IPS DF 6.9 (cell line): Measurements from ENCODE around the gene ITIH5.

Source experiments
- DNase-seq: peaks from one replicate; pipeline ENCODE4 v3.0.0-alpha.2; 2013; ENCODE audit warnings: low read depth, low spot score
- H3K27ac ChIP-seq: one replicate; pipeline ENCODE4 v1.5.1; 2013; ENCODE audit warnings: low read length, control low read depth
- H3K27me3 ChIP-seq: 2 replicates; pipeline ENCODE4 v1.6.1; 2013; ENCODE audit warnings: mild to moderate bottlenecking, low read length; ENCODE audit not compliant: control insufficient read depth, insufficient read depth
- H3K36me3 ChIP-seq: 2 replicates; pipeline ENCODE4 v1.6.1; 2013; ENCODE audit warnings: low read length; ENCODE audit not compliant: control insufficient read depth, insufficient read depth
- H3K4me1 ChIP-seq: 2 replicates; pipeline ENCODE4 v1.6.1; 2013; ENCODE audit warnings: low read length; ENCODE audit not compliant: control insufficient read depth, insufficient read depth
- H3K4me3 ChIP-seq: 2 replicates; pipeline ENCODE4 v1.5.1; 2013; ENCODE audit warnings: mild to moderate bottlenecking, low read length
- H3K9me3 ChIP-seq: 2 replicates; pipeline ENCODE4 v1.6.1; 2013; ENCODE audit warnings: low read length, inconsistent platforms; ENCODE audit not compliant: control insufficient read depth, insufficient read depth
- WGBS: extraction: QIAGEN DNeasy Blood & Tissue Kit; methylation state at CpG from one replicate; pipeline ENCODE4 v1.1.7; 2013; ENCODE audit warnings: mixed read lengths, missing lambda C conversion rate; ENCODE audit not compliant: insufficient read length, insufficient coverage; 5-methylcytosine and 5-hydroxymethylcytosine counted together

Gene ITIH5

DNA sequence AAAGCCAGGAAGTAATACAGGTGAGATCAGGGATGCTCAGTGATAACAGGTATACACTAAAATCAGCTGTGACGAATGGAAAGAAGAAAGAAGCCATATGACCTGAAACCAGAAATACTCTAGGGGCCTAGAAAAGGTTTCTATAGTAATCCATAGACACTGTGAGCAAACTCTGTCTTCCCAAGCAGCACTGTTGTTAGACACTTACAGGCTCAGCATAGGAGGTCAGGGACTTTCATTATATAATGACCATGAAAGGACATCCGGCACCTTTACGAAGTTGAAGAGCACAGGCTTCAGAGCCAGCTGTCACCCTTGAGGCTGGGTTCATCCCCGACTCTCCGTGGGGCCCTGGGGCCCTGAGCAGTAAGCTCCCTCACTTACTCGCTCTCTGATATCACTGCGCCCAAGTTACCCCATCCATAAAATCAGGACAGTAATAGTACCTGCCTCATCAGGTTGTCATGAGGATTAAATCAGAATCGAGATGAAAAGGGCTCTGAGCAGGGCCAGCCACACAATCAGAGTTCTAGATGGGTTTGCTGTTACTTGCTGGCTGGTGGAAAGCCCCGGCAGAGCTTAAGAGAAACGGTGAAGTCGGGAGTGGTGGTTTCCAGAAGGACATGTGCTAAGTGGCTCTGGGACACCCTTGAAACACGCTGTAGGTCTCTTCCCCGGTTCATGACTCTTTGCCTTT, 79.5 kb downstream of the ITIH5 start:
- WGBS, result no CpG with 5 or more reads among the region's 13 CpGs
- Histone ChIP-seq H3K36me3 (no peaks in the 10 kb centered on the region), H3K4me1 (no peaks in the 10 kb centered on the region), H3K27ac (no peak overlapping the region), H3K4me3 (no peak overlapping the region), H3K27me3 (no peaks in the 10 kb centered on the region), H3K9me3 (no peaks in the 10 kb centered on the region)
- no peak for DNase-seq

DNA sequence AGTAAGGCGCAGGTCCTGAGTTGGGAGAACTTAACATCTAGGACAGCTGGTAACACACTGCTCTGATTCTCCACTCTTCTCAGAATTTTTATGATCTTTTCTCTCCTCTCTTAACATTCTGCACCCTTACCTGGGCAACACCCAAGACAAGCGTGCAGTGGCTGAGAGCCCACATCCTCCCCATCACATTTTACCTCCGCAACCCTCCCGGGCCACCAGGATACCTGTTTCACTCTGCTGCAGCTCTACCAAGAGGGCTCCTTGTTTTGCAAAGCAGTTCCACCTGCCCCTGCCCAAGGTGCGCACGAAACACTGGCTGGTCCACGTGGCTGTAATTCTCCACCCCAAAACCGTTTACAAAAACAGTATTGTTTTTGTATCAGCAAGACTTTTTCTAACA, 81.5 kb downstream of the ITIH5 start:
- no peaks in the 10 kb centered on the region for H3K36me3 ChIP-seq
- no peak overlapping the region for H3K4me3 ChIP-seq
- no peak for DNase-seq
- WGBS, result no CpG with 5 or more reads among the region's 8 CpGs
- H3K9me3 ChIP-seq, result no peaks in the 10 kb centered on the region
- no peaks in the 10 kb centered on the region for H3K27me3 ChIP-seq
- no peak overlapping the region for H3K27ac ChIP-seq
- H3K4me1 ChIP-seq, result no peaks in the 10 kb centered on the region

GRCh38 chr10:7583626-7584025, 83.1 kb downstream of the ITIH5 start:
- Histone ChIP-seq H3K9me3 (no peaks in the 10 kb centered on the region), H3K4me3 (no peak overlapping the region), H3K27me3 (no peaks in the 10 kb centered on the region), H3K4me1 (no peaks in the 10 kb centered on the region), H3K36me3 (no peaks in the 10 kb centered on the region), H3K27ac (no peak overlapping the region)
- DNase-seq, result no peak
- no CpG with 5 or more reads among the region's 3 CpGs for WGBS

DNA sequence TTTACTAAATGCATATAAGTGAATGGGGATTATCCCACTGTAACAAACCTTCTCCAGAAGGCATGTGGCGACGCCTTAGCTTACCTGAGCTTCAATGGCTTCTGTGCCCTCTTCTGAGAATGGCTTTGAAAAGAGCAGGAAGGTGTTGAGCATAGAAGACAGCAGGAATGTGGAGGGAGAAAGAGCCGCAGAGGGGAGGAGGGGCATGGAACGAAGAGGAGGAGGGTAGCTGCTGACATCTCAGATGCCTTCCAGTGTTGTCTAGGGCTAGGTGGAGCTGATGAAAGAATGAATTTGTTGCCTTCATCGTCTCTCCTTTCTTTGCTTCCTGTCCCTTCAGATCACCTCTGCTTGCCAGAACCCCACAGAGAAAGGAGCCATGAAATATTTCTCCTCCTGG, 86.2 kb downstream of the ITIH5 start:
- Histone ChIP-seq H3K27me3 (no peaks in the 10 kb centered on the region), H3K4me3 (no peak overlapping the region), H3K4me1 (no peaks in the 10 kb centered on the region), H3K27ac (no peak overlapping the region), H3K9me3 (no peaks in the 10 kb centered on the region), H3K36me3 (no peaks in the 10 kb centered on the region)
- no peak for DNase-seq
- no CpG with 5 or more reads among the region's 5 CpGs for WGBS

GRCh38 chr10:7579681-7580080, 87.1 kb downstream of the ITIH5 start:
- no CpG with 5 or more reads among the region's 25 CpGs for WGBS
- H3K9me3 ChIP-seq, result no peaks in the 10 kb centered on the region
- H3K27ac ChIP-seq, result no peak overlapping the region
- H3K36me3 ChIP-seq, result no peaks in the 10 kb centered on the region
- H3K4me1 ChIP-seq, result no peaks in the 10 kb centered on the region
- DNase-seq, result no peak
- no peaks in the 10 kb centered on the region for H3K27me3 ChIP-seq
- H3K4me3 ChIP-seq, result no peak overlapping the region

- Histone ChIP-seq H3K27me3 (no peaks in the 10 kb centered on the region), H3K36me3 (no peaks in the 10 kb centered on the region), H3K9me3 (no peaks in the 10 kb centered on the region), H3K4me3 (no peak overlapping the region), H3K27ac (no peak overlapping the region), H3K4me1 (no peaks in the 10 kb centered on the region)
- no CpG with 5 or more reads among the region's 5 CpGs for WGBS
- no peak for DNase-seq
Measured at GRCh38 chr10:7577579-7577978, 89.2 kb downstream of the ITIH5 start.

GRCh38 chr10:7577176-7577575, 89.6 kb downstream of the ITIH5 start:
- Histone ChIP-seq H3K27me3 (no peaks in the 10 kb centered on the region), H3K9me3 (no peaks in the 10 kb centered on the region), H3K27ac (no peak overlapping the region), H3K4me1 (no peaks in the 10 kb centered on the region), H3K4me3 (no peak overlapping the region), H3K36me3 (no peaks in the 10 kb centered on the region)
- DNase-seq, result no peak
- no CpG with 5 or more reads among the region's 4 CpGs for WGBS

DNA sequence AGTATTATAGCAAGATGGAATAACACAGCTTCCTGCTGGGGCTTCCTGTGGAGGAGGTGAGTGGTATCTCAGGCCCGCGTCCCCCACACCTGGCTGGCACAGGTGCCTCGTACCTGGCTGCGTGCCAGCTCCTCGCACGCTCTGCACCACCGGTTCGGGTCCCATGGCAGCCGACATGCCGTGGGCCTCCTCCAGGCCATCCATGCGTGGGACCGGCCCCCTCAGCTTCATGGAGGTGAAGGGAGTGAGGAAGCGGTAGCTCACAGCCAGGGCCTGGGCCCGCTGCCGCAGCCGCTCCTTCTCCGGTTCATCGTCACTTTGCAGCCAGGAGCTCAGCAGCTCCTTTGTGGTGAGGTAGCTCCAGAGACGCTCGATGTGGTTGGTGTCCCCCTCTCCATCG, 90.4 kb downstream of the ITIH5 start:
- Histone ChIP-seq H3K9me3 (no peaks in the 10 kb centered on the region), H3K27me3 (no peaks in the 10 kb centered on the region), H3K27ac (no peak overlapping the region), H3K4me1 (no peaks in the 10 kb centered on the region), H3K4me3 (no peak overlapping the region), H3K36me3 (no peaks in the 10 kb centered on the region)
- WGBS, result no CpG with 5 or more reads among the region's 21 CpGs
- no peak for DNase-seq

DNA sequence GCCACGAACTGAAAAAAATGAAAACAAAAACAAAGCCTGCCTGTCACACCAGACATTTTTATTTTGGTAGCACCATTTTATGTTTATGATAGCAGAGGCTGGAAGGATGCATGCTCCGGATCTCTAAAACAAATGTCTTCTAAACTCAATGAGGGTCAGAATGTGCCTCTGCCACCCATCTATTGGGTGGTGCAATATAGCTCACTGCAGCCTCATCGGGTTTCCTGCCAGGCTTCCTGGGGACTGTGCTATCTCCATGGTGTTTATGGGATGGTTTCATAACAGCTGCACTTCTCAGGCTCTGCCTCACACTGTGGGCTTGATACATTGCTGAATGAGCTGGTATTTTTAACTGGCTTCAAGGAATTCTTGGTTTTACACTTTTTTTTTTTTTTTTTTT, 94.4 kb downstream of the ITIH5 start:
- no CpG with 5 or more reads among the region's 3 CpGs for WGBS
- no peaks in the 10 kb centered on the region for H3K4me1 ChIP-seq
- no peak overlapping the region for H3K4me3 ChIP-seq
- no peaks in the 10 kb centered on the region for H3K27me3 ChIP-seq
- no peaks in the 10 kb centered on the region for H3K36me3 ChIP-seq
- H3K27ac ChIP-seq, result no peak overlapping the region
- no peaks in the 10 kb centered on the region for H3K9me3 ChIP-seq
- DNase-seq, result no peak

DNA sequence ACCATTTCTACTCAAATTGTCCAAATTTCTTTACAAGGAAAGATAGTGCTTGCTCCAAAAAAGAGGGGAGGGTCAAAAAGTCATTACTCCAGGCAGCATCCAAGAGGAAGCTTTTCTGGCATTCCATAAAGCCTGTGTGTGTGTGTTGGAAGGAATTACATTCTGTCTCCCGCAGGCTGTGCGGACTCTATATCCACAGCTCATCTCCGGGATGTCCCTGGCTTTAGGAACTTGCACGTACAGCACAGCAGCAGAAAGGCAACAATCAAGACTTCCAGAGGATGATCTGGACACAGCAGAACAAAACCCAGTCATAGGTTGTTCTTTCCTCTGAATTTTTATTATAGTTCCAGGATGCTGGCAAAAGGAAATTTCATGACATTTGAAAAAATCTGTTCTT, 94.8 kb downstream of the ITIH5 start:
- Histone ChIP-seq H3K4me1 (no peaks in the 10 kb centered on the region), H3K36me3 (no peaks in the 10 kb centered on the region), H3K27me3 (no peaks in the 10 kb centered on the region), H3K4me3 (no peak overlapping the region), H3K9me3 (no peaks in the 10 kb centered on the region), H3K27ac (no peak overlapping the region)
- WGBS, result no CpG with 5 or more reads among the region's 4 CpGs
- no peak for DNase-seq

DNA sequence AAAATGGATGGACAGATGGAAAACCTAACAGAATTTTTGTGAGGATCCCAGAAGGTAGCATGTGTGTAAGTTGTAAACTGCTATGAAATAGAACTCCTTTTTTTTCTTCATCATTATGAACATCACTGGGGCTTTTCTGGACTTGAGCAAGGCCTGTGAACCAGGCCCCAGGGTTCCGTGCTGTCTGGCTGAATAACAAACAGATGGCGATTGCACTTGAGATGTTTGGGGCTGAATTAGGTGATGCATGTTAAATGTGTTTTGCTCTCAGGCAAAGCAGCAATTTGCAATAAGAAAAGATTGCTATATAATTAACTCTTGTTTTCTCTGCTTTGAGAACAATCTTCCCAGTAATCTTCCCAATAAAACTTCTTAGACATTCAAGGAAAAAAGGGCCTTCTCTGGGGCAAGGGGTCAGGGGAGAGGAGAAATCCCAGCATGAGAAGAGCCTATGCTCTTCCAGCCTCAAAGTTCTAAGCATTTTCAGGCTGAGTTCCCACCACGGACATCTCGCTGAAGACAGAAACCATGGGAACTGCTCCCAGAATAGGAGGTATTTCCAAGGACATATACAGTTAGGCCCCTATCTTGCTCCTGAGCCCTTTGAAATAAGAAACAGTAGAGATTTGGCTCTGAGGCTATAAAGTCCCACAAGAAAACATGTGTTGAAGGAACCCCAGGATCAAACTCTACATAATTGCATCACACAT, 98.7 kb downstream of the ITIH5 start:
- Histone ChIP-seq H3K4me1 (no peaks in the 10 kb centered on the region; the same call in 1 of the 2 replicates), H3K9me3 (no peaks in the 10 kb centered on the region), H3K27me3 (no peaks in the 10 kb centered on the region), H3K36me3 (no peaks in the 10 kb centered on the region), H3K27ac (no peak overlapping the region), H3K4me3 (no peak overlapping the region)
- DNase-seq, result no peak
- WGBS, result no CpG with 5 or more reads among the region's 4 CpGs
